SW 1271 (cell line): ENCODE measurements around the gene NTM.

Experiments used
- DNase-seq, 2 experiments: peaks; one replicate each; lab custom pipeline; 2025; lab: John Stamatoyannopoulos, UW

Gene NTM

DNA sequence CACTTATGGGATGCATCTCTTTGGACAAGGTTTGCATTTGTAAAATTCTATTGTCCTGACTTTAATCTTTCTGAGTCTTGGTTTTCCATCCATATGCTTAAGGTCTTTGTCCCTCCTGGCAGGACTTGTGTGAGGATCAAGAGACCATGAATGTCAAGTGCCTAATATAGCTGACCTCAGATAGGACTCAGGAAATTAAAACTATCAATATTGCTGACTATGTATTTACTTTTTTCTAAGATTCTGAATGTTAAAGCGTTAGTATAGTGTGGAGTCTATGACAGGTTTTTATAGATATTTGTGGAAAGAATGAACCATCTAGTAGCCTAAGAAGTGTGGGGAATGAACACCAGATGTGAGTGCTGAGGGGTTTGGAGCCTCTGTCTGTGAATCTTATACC is 637.8 kb downstream of the NTM start:
- no peak for DNase-seq

DNA sequence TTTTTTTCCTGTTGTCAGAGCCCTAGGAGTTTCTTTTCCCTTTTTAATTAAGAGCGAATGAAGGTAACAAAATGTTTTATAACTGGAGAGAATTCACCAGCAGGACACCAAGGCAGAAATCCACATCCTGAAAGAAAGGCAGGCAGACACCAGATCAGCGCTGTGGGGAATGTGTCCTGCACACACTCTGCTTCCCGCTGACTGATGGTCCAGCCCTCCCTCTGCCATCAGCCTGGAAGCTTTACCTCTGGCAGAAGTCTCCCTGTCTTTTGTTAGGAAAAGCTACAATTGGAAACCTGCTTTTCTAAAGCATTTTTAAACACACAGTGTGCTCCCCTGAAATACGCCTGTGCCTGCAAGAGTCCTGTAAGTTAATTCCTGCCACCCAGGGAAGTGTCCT is 638.5 kb downstream of the NTM start:
- DNase-seq = no peak

DNA sequence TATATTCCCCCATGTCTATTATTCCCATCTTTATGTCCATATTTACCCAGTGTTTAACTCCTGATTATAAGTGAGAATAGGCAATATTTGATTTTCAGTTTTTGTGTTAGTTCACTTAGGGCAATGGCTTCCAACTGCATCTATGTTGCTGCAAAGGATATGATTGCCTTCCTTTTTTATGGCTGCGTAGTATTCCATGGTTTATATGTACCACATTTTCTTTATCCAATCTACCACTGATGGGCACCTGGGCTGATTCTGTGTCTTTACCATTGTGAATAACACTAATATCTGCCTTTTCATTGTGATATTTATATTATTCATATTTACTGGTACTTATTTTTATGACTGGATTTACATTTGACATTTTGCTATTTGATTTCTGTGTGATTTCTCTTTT is 649.6 kb downstream of the NTM start:
- no peak for DNase-seq

DNA sequence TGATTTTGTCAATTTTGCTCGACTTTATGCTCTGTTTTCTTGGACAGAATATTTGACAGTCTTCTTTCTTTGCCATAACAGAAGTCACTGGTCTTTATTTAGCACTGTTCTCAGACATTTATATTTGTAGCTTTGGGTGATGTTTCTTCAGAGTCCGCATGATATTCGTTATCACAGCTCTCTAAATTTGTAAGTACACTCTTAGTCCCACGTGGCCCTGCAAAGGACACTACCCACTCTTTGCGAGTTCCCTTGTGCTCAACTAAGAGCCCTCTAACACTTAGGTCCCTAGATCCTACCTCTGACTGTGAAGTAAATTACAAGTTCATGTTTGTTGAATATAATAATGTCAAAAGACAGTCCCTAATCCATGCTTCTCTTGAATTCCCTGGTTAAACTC is 651.9 kb downstream of the NTM start:
- DNase-seq = no peak

DNA sequence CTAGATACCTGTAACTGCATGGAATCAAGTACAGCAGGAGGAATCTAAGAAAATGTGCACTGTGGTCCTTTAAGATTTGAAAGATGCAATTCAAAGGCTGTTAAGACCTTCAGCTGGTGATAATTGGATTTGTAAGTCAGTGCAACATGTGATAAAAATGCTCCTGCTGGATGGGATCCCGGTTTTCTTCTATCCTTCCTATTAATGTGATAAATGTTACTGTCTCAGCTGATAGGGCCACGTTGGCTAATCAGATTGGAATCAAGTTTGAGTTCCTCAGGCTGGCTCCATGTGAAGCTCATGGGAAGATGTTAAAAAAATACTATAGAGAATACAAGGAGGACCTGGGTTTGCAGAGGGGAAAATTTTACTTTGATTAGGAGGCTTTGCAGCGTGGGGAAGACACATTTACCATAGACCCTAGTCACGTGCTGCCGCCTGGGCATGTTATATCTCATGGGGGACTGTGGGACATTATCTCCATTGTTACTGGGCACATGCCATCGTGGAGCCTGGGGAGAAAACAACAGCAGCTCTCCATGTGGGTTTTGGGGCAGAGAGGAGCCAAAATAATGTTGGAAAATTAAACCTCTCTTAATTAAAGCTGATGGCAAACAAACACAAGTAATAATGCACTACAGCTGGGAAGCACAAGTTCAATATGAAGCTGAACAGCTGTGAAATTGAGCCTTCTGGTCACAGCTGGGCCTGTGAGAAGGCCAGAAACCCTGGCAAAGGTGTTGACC is 652.5 kb downstream of the NTM start:
- DNase-seq = no peak

DNA sequence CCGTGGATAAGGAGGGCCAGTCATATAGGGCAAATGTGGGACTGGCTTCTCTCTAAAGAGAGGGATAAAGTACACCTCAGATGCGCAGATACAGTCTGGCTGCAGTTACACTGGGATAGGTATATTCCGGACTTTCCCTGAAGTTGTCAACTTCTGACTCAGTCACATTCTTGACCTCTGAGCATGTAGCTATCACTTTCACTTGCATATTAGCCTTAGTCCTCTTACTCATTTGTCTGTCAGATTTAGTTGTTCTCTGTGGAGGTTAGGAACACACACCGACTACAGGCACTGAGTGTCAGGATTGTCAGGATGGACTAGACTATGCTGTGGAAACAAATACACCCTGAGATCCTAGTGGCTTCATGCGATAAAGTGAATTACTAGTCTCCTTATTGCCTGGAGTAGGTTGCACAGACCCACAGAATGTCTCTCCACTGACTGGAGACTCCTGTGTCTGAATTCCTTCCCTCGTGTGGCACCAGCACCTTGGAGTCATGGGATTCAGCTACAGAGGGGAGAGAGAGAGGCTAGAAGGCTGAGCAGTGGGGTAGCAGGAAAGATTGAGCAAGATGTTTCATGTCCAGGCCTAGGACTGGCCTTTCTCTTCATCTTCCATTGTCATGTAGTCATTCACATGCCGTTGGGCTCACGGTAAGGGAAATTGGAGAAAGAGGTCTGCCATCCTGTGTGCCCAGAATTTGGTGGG is 654.3 kb downstream of the NTM start:
- DNase-seq = no peak

DNA sequence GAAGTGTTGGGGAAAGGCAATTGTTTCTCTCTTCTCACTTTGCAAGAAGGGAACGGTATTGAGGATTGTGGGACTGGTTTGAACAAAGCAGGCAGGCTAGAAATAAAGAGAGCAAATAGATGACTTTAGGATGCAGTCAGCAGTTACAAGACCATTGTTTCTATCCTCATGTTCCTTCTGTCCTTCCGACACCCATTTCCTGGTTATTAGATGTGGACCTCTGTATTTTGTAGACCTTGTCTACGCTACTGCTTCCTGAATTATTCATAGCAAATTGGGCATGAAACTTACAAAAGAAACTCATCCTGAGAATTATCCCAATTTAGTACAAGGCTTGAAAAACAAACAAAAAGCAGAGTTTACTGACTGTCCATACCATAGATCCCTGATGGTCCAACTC is 656.3 kb downstream of the NTM start:
- DNase-seq = no peak

DNA sequence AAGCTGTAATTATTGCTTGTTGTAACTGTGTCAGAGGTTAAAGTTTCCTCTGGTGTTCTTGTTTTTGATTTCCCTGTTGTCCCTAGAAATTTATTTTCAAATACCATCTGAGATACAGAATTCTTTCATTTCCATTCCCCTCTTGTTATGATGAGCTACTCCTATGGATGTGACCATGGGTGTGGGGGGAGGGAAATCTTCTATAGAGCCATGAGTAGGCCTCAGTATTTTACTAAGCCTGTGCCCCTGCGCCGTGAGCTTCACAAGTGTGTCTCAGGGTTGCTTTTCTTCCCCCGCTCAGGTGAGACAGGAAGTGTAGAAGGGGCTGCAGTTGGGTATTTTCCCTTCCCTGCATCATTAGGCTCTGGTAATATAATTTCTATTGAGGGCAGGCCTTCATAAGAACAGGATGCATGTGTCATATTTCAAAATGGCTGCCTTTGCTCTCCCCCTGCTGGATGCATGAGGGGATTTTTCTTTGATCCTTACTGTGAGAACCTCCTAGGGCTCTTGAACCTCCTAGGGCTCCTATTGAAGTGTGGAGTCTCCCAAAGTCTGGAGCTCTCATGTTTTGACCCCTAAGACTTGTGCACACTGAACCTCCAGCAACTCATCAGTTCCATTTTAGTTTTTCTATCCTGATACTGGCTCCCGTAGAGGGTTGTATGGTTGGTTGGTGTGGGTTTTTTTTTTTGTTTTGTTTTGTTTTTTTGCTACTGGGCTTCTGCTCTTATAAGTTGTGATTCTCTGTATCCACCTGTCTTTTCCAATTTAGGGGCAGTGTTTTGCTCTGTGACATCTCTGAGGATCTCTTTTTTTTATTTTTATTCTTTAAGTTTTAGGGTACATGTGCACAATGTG is 658.2 kb downstream of the NTM start:
- no peak for DNase-seq

DNA sequence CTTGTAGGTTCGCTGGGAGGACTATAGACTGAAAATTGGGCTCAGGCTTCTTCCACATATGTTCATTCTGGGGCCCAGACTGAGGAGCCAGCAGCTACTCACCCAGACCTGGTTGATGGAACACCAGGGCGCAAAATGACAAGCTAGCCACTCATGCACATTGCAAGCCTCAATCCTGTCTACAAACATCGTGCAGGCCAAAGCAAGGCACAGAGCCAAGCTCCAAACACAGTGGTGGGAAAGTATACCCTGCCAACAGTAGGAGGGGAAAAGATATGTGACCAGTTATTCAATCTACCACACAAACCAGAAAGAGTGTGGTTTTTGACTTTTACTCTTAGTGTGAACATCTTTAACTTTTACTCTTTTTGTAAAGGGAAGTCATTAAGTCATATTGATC is 660.5 kb downstream of the NTM start:
- DNase-seq = no peak

DNA sequence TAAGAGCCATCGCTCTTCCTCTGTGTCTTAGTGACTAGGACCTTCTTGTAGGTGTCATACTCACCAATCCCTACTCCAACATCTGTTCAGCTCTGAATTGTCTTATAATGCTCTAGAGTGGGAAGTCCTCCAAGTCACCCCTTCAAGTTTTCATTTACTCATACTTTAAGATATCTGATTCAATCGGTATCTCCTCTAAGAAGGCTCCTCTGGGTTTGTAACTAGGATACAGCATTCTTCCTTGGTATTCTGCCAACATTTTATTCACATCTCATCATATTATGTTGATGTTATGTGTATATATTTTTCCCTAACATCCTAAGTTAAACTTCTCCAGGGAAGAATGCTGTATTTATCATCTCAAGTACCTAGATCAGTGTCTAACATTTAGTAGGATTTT is 662.1 kb downstream of the NTM start:
- no peak for DNase-seq

DNA sequence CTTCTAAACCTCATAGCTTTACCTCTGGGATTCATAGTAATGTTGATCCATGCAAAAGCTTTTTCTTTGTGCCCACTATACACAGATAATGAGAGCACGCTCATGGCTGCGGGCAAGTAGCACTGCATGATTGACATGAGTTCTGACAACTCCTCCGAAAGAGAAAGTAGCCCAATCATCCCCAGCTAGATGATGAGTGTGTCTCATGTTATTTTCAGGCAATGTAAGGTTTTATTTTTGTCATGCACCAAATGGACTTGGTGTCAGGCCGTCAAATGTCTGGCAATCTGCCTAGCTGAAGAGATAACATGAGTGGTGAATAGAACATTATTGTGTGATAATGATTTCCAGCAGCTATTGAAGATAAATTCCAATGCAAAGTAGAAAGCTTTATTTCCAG is 662.6 kb downstream of the NTM start:
- DNase-seq = no peak

DNA sequence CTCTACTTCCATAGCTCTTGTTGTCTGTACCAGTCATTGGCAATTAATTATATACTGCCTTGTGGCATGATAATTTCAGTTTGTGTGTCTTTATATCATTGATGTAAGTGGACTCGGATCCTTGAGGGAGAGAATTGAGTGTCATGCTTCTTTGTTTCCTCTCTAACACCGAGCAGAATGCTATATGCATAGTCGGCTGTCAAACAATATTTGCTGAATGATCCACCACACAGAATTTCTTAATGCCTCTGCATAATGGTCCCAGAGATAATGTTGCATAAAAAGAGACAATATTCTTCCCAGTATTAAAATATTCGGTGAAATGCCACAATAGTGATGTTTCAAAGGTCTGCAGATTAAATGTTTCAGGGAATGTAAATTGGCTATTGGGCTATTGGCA is 664.8 kb downstream of the NTM start:
- no peak for DNase-seq

DNA sequence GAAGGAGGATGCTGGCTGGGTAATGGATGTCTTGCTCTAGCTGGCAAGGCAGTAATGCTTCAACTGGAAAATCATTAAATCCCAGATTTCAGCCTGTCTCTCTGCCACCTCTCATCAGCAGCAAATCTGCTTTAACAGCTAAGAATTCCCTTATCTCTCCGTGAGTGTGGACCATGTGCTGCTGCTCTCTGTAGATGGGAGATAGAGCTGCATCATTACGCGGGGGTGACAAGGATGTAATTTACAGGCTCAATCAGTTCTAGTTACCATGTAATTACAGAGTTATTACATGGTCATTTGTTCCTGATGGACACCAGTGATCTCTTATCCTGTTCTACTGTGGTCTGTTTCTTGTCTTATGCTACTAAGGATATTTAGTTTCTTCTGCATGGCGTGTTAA is 665.4 kb downstream of the NTM start:
- DNase-seq = no peak

DNA sequence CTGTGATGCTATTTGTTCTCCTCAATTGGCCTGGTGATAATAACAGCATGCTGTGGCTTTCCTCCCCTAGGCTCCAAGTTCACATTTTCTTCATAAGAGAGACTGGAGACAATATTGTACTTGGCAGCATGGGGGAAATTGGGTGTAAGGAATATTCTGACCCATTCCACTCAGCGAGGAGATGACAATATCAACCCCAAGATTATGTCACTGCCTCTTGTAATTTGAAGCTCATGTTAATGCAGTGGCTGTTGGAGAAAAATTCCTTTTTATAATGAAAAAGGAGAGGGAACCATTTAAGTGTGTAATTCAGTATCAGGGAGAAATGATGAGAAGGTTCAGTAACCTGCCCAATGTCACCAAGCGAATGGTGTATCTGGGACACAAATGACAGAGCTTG is 665.8 kb downstream of the NTM start:
- DNase-seq = no peak

DNA sequence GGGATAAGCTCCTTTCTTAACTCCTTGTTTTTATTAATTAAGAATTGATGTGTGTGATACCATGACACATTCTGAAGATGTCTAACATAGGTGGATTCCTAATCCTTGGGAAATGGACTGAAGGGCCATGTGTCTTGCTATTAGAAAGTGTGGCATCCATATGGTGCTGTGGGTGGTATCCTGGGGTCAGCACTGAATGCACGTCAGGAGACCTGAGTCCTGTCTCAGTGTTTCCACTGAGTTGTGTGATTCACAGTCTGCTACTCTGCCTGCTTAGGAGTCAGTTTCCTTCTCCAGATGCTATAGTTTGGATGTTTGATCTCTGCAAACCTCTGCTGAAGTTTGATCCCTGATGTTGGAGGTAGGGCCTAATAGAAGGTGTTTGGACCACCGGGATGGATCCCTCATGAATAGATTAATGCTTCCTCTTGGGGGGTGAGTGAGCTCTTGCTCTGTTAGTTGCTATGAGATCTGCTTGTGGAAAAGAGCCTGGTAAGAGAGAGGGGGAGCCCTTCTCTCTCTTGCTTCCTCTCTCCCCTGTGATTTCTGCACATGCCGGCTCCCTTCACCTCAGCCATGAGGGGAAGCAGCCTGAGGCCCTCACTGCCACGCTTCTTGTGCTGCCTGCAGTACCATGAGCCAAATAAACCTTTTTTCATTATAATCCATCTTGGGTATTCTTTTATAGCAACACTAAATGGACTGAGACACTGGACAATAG is 666.5 kb downstream of the NTM start:
- DNase-seq = no peak

DNA sequence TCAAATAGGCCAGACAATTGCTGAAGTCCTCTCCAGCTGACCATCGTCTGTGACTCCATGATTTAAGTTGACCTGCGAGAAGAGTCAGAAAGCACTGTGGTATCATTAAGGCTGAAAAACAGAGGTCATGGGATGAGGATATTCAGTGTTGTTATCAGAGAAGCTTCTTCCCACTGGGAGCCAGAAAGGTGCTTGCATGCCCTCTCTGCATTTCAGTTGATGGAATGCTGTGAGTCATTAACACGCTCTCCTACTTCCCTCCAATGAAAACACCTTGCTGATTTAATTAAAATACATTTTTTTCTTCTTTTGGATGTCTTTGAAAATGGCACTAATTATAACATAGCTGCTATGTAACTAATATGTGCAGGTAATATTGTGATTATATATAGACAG is 667.0 kb downstream of the NTM start:
- DNase-seq = no peak

DNA sequence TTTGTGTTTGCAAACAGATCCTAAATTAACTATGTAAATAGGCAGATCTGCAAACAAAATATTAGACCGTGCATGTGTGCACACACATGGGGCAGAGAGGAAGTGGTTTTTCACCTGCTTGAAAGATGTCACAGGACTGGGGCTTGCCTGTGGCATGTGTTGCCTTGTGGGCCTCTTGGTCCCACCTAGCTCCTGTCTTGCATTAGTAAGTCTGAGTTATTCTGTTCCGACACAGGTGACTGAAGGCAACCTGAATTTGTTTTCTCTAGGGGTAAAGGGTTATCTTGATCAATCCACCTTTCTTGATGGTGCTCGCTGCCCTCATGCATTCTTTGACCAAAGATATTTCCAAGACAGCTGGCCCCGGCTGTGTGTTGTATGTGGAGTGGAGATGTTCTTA is 667.5 kb downstream of the NTM start:
- no peak for DNase-seq

DNA sequence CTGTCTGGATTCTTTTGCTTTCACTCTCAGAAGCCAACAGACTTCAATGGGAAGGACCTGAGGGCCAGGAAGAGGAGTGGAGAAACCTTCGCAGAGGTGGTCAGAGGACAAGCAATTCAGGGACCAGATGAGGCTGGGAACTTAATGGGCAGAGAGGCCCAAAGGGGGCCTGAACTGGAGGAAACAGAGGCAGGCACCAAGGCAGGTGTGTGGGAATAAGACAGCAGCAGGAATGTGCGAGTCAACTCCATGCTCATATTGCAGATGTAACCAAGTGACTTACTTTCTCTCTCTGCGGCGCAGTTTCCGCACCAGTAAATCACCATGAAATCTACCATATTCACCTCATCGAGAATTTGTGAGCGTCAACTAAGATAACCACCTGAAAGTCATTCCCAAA is 669.1 kb downstream of the NTM start:
- DNase-seq = no peak

DNA sequence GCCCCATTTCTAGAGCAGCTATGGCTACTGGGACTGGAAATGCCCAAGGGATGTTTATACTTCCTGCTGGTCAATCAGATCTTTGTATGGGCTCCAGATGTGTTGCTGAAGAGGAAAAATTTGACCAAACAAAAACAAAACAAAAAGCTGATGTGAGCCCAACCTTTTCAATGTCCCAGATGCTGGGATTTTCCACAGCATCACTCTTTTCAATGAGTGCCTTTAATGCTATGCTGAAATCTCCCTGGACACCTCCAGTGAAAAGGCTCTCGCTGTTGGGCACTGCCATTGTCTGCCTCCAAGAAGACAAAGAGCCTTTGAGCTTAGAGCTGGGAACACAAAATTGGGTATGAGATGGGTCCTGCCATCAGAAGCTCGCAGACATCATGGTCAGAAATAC is 671.9 kb downstream of the NTM start:
- DNase-seq = no peak

DNA sequence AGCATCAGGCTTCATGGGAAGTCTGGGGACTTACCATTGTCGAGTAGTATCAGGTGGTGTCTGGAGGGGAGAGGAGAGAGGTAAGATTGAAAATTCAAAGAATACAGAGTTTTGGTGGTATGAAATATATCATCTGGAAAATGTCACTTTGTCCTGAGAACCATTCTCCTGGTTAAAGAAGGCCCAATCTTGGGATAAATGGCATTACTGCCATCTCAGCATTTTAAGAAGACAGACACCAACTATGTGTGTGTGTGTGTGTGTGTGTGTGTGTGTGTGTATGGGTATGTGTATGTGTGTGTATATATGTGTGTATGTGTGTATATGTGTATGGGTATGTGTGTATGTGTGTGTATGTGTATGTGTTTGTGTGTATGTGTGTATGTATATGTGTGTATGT is 673.3 kb downstream of the NTM start:
- no peak for DNase-seq

DNA sequence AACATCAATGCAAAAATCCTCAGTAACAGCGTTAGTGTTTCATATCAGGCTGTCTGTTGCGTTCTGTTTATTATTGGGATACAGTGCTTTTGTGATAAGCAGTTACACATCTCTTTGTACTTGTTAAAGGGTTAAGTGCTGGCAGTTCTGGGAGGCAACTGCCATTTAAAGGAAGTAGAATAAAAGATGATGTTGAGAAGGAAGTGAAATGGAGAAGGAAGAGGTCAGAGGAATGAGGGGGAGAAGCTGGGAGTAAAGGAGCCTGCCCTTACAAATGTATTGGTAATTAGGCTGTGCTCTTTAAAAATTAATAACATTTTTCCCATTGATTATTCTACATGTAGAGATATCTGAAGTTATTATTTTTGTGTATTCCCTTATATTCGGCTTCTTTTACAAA is 674.7 kb downstream of the NTM start:
- DNase-seq = no peak

DNA sequence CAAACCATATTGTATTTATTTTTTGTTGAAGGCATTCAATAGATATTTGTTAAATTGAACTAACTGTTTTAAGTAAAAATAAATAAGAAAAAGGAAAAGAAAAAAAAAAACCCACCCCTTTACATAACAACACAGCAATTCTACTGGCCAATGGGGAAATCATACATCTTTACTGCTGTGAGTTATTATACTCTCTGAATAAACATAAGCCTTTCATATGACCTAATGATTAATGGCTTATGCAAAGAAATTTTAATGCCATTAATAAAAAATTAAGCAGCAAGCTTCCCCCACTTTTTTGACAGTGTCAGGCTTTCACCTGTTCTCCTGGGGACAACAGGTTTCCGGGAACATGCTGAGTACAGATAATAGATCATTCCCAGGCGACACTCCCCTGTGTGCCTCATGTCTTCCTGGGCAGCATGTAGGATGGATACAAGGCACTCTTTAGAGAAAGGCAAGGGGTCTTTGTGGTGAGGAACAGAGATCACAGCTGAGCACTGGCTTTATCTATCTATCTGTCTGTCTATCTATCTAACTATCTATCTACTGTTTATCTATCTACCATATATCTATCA is 676.0 kb downstream of the NTM start:
- no peak for DNase-seq
